Measurements from ENCODE around the gene HIGD1C.

The HIGD1C gene

DNA sequence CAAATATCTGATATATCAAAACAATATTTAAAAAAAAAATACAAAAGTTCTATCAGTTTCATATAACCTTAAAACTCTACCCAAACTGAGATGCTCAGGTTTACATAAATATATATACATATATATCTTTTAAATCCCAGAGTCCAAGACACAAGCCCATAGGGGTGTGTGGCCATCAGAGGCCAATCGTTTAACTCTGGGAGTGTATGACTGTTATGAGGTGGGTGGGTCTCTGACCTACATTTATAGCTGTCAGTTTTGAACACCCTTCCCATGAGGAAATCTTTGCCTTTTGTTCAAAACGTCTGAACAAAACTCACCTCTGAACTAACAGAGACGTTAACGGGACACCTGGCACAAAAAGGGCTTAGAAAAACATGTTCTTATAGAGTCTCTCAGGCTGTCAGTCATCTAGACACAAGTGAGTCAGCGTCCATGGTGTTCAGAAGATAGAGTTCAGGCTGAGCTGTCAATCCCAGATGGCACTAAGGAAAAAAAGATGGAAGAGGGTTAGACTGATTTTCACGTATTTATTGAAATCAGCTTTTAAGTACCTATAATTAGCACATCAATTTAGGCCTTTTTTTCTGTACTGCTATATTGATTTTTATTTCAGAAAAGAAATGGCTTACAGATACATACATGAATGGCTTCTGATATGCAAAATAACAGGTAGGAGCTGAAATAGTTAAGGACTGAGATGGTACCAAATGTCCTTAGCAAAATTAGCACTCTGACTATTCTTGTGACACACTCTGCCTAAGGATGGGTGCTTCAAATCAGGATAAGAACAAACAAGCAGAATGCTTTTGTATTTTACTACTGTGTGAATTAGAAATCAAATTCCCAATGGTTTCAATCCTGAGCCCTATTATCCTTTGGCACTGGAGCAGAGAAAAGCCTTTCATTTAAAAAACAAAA is 29.2 kb downstream of the HIGD1C start:
- H3K4me3 Mint-ChIP-seq: no peak overlapping the region
- H3K27me3 Mint-ChIP-seq: no peaks in the 10 kb centered on the region
- H3K27ac Mint-ChIP-seq: no peak overlapping the region
- H3K9me3 Mint-ChIP-seq: no peaks in the 10 kb centered on the region
- H3K36me3 Mint-ChIP-seq (ENCODE audit: insufficient read depth): peaks cover 2% of the 10 kb centered on the region
- DNase-seq (no peak), ATAC-seq (replicated peaks) (no peak)
- peaks cover 0 to 6% of the 10 kb centered on the region in 2 donors for H3K4me1 Mint-ChIP-seq (ENCODE audit: low read depth in 2 of 2)

DNA sequence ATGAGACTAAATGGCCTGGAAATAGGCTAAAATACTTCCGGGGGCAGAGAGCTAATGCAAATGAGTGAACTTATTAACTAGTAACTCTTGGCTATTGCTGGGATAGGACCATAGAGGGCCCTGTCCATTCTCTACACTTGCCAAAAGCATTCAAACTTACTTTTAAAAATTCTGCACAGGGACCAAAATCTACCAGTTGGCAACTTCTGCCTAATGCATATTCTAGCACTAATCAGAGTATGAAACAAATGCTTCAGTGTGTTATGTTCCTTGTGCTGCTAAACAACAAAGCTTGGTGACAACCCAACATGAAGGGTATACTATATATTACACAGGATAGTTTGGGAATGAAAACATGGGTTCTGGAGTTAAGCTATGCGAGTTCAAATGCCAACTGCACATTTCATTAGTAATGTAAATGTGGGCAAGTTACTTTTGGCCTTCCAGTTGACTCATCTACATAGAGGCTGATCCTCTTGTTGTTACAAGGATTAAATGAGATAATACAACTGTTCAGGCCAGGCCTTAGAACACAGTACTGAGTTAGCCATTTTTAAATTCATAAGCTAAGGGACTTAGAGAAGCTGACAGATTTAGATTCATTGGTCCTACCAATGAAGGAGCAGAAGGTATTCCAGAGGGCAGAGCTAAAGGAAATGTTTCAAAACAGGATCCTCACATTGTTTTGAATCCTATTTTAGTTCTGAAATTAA is 32.4 kb downstream of the HIGD1C start:
- Mint-ChIP-seq H3K36me3 (ENCODE audit: insufficient read depth) (peaks cover 9% of the 10 kb centered on the region), H3K4me3 (no peak overlapping the region), H3K9me3 (no peaks in the 10 kb centered on the region), H3K27ac (peak overlapping the region; percentile 21 to 28), H3K4me1 (ENCODE audit: low read depth in 2 of 2) (no peaks in the 10 kb centered on the region), H3K27me3 (no peaks in the 10 kb centered on the region)
- DNase-seq (no peak), ATAC-seq (replicated peaks) (no peak)

DNA sequence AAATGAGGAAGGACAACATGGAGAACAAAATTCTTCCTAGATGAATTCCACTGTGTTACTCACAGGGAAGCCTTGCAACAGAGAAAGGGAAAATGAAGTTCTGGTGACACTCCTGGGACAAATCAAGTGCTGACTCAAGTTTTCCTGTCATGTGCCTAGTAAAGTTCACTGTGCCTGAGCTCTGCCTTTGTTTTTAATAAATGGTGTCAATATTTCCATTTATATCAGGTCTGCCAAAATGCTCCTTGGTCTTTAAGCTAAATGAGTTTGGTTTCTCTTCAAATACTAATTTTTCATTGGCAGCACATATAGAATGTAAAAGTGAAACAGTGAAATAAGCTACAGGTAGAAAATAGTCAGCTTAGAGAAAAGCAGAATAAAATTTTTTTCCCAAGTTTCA is 33.0 kb downstream of the HIGD1C start:
- no peaks in the 10 kb centered on the region for H3K9me3 Mint-ChIP-seq
- no peaks in the 10 kb centered on the region for H3K27me3 Mint-ChIP-seq
- no peak for ATAC-seq (replicated peaks)
- no peak overlapping the region for H3K4me3 Mint-ChIP-seq
- peak overlapping the region; percentile 21 to 28 for H3K27ac Mint-ChIP-seq
- peaks cover 11% of the 10 kb centered on the region for H3K36me3 Mint-ChIP-seq (ENCODE audit: insufficient read depth)
- no peaks in the 10 kb centered on the region for H3K4me1 Mint-ChIP-seq (ENCODE audit: low read depth in 2 of 2)
- no peak for DNase-seq

DNA sequence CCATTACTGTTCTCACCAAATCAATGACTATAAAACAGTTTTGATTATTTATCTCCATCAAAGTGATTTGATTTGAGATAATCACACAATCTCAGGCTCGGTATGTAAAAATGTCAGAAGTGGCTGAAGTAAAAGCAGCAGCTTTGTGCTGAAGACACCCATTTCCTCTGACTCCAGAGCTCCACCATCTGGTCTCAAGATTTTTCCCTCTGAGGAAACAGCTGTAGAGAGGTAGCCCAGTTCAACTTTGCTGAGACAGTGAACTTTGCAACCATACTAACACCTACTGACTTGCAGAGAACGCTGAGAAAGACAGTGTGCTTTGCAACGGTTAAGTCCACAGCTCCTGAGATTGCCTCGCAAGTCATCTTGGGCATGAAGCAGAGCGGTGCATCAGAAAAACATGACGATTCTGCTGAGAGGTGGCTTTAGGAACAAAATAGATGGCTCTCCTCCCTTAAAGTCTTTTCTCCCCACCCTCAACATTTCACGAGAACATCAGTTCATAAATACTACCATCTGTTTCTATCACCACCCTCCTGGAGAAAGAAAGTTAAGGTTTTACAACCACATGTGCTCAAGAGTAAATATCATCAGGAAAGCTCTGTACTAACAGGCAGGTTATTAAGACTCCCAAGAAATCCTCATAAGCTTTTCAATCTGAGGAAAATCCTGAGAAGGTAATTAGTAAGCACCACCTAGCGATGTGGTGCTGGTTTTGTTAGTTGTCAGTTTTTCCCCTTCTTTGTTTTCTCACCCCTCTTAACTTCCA is 34.8 kb downstream of the HIGD1C start:
- Mint-ChIP-seq H3K36me3 (ENCODE audit: insufficient read depth) (peaks cover 22% of the 10 kb centered on the region), H3K4me1 (ENCODE audit: low read depth in 2 of 2) (no peaks in the 10 kb centered on the region), H3K9me3 (no peaks in the 10 kb centered on the region), H3K27me3 (no peaks in the 10 kb centered on the region), H3K27ac (peak overlapping the region in 1 of 2 donors; percentile 22), H3K4me3 (no peak overlapping the region)
- DNase-seq (peak in 2 of 3 experiments; percentile 5 to 13), ATAC-seq (replicated peaks) (peak; percentile 53)

DNA sequence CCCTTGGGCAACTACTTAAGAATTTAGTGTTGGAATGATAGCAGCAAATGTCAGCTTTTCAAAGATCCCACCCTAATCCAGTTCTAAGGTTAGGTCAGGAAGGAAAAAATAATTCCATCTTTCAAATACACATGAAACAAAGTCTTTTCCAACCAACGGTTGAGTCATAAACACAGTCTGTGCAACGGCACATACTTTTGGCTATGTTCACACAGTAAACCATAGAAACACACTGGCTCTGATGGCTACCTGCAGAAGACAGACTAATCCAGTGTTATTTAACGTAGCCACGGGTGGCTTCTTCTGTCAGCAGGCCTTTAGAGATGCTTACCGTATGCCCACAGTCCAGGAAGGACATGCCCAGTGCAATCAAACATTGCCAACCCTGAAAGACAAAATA is 35.7 kb downstream of the HIGD1C start:
- no peak for ATAC-seq (replicated peaks)
- no peak for DNase-seq
- Mint-ChIP-seq H3K4me3 (no peak overlapping the region), H3K27ac (no peak overlapping the region), H3K27me3 (no peaks in the 10 kb centered on the region), H3K9me3 (no peaks in the 10 kb centered on the region), H3K4me1 (ENCODE audit: low read depth in 2 of 2) (no peaks in the 10 kb centered on the region), H3K36me3 (ENCODE audit: insufficient read depth) (peaks cover 26% of the 10 kb centered on the region)

DNA sequence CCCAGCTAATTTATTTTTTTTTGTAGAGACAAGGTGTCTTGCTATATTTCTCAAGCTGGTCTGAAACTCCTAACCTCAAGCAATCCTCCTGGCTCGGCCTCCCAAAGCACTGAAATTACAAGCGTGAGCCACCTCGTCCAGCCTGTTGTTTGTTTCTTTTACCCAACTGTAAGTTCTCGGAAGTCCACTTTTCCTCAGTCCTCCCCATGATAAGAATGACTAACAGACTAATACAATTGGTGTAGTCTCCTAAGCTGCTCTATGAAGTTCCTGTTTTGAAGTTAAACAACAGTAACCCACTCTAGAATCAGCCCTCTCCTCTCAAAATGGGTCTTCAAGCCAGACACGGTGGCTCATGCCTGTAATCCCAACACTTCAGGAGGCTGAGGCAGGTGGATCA is 36.5 kb downstream of the HIGD1C start:
- Mint-ChIP-seq H3K4me1 (ENCODE audit: low read depth in 2 of 2) (no peaks in the 10 kb centered on the region), H3K36me3 (ENCODE audit: insufficient read depth) (peaks cover 34% of the 10 kb centered on the region), H3K27ac (peak overlapping the region in 1 of 2 donors; percentile 56), H3K9me3 (no peaks in the 10 kb centered on the region), H3K27me3 (no peaks in the 10 kb centered on the region), H3K4me3 (no peak overlapping the region)
- ATAC-seq (replicated peaks) (no peak), DNase-seq (no peak)

DNA sequence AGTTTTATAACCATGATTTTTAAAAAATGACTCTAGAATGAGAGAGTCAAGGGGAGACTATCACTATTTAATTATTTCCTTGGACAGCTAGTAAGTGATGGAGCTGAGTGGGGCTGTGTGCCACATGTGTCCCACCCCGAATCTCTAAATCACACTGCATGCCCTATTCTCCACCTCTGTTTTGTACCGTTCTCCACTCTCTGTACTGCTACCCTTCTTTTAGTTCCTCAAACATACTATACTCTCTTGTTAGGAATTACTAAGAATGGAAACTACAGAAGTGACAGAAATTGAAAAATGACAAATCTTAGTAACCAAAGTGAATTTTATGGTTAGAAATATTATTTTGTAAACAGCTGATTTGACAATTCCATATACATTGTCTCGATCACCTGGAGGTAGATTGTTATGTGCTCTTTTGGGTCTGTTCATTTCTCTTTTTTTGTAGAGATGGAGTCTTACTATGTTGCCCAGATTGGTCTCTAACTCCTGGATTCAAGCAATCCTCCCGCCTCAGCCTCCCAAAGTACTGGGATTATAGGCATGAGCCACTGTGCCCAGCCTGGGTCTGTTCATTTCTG is 37.9 kb downstream of the HIGD1C start:
- Mint-ChIP-seq H3K9me3 (no peaks in the 10 kb centered on the region), H3K4me1 (ENCODE audit: low read depth in 2 of 2) (no peaks in the 10 kb centered on the region), H3K36me3 (ENCODE audit: insufficient read depth) (peaks cover 41% of the 10 kb centered on the region), H3K4me3 (no peak overlapping the region), H3K27ac (peak overlapping the region in 1 of 2 donors; percentile 39), H3K27me3 (no peaks in the 10 kb centered on the region)
- DNase-seq (no peak), ATAC-seq (replicated peaks) (no peak)

DNA sequence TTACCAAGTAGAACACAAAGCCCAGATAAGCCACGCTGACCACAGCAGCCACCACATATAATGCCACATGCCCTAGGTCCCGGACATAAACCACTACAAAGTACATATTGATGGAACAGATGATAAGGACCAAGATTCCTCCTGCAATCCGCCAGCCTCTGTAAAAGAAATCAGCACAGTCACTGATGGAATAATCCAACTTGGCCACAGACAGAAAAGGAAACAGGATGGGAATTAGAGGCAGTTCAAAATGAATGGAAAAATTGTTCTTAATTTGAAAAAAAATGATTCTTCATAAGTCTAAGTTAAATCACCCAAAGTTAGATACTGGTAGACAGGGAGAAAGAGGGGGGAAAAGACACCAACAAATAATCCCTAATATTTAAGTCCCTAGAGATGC is 38.4 kb downstream of the HIGD1C start:
- no peak for DNase-seq
- Mint-ChIP-seq H3K4me3 (no peak overlapping the region), H3K27me3 (no peaks in the 10 kb centered on the region), H3K4me1 (ENCODE audit: low read depth in 2 of 2) (no peaks in the 10 kb centered on the region), H3K27ac (peak overlapping the region in 1 of 2 donors; percentile 39), H3K36me3 (ENCODE audit: insufficient read depth) (peaks cover 45% of the 10 kb centered on the region), H3K9me3 (no peaks in the 10 kb centered on the region)
- no peak for ATAC-seq (replicated peaks)

DNA sequence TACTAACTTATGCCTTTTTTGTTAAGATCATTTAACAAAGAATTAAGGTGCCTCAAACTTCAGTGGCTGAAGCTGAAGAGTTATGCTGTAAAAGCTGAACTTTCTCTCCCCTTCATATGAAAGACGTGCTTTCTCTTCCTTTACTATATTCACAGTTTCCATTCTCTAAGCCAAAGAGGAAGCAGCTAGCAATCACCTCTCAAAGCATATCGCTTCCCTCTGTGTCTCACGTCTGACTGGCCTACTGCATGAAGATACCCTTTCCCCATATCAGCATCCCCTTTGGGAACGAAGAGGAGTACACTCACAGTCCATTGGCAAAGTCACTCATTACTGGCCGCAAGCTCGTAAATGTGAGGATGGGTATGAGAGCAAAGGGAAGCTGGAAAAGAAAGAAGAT is 38.9 kb downstream of the HIGD1C start:
- Mint-ChIP-seq H3K27me3 (no peaks in the 10 kb centered on the region), H3K36me3 (ENCODE audit: insufficient read depth) (peaks cover 50% of the 10 kb centered on the region), H3K9me3 (no peaks in the 10 kb centered on the region), H3K4me1 (ENCODE audit: low read depth in 2 of 2) (no peaks in the 10 kb centered on the region), H3K27ac (no peak overlapping the region), H3K4me3 (no peak overlapping the region)
- DNase-seq (no peak), ATAC-seq (replicated peaks) (no peak)

DNA sequence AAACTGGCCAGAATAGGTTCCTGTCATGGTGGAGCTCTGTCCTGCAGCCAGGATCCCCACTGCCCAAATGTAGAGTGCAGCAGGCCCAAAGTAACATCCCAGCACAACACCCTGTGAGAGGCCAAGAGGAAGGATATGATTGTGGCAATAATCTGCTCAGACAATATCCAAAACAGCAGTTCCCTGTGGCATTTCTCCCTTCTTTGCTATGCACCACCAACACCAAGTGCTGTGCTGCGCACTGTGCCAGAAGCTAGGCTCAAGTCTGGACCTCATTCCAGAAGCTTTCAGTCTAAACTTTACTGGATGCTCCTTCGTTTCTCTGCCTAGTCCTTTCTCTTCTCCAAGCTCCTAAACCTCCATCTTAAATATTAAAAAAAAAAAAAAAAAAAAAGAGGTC is 40.5 kb downstream of the HIGD1C start:
- Mint-ChIP-seq H3K27me3 (no peaks in the 10 kb centered on the region), H3K4me3 (no peak overlapping the region), H3K9me3 (no peaks in the 10 kb centered on the region), H3K4me1 (ENCODE audit: low read depth in 2 of 2) (no peaks in the 10 kb centered on the region), H3K36me3 (ENCODE audit: insufficient read depth) (peaks cover 61% of the 10 kb centered on the region), H3K27ac (no peak overlapping the region)
- DNase-seq: no peak
- ATAC-seq (replicated peaks): no peak

DNA sequence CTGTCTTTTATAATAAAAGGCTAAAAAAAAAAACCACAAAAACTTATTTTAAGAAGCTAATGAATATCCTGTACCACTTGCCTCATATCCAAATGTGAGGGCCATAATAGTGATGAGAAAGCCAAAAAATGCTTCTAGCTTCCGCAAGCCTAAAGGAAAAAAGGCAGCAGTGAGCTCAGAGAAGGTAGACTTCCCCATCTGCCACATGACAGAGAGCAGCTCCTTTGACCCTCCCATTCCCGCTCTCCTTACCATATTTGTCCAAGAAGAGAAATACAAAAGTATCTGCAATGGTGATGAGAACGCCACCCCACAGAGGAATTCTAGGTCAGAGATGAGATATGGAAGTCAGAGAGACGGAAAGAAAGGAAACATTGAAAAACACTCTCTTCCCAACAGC is 46.7 kb downstream of the HIGD1C start:
- Mint-ChIP-seq H3K27ac (no peak overlapping the region), H3K9me3 (no peaks in the 10 kb centered on the region), H3K4me3 (no peak overlapping the region), H3K27me3 (no peaks in the 10 kb centered on the region), H3K36me3 (ENCODE audit: insufficient read depth) (peaks cover 64% of the 10 kb centered on the region), H3K4me1 (ENCODE audit: low read depth in 2 of 2) (no peaks in the 10 kb centered on the region)
- DNase-seq (no peak), ATAC-seq (replicated peaks) (no peak)

DNA sequence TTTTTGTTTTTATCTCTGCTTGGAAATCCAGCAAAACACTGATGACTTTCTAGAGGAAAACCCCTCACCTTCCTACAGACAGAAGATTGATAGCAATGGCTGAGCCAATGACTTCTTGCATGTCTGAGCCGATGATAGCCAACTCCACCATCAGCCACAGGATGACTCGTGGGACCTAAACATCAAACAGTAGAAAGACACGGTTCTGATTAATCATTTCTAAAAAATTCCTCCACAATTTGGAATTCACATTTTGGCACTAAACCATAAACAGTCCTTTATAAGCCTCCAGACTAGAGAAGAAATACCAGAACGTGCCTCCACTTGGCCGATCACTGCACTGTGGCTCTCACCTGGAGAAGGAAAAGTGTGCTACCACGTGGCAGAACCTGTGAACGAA is 47.9 kb downstream of the HIGD1C start:
- Mint-ChIP-seq H3K27ac (peak overlapping the region in 1 of 2 donors; percentile 15), H3K9me3 (no peaks in the 10 kb centered on the region), H3K4me1 (ENCODE audit: low read depth in 2 of 2) (no peaks in the 10 kb centered on the region), H3K4me3 (no peak overlapping the region), H3K27me3 (no peaks in the 10 kb centered on the region), H3K36me3 (ENCODE audit: insufficient read depth) (peaks cover 65% of the 10 kb centered on the region)
- ATAC-seq (replicated peaks) (no peak), DNase-seq (no peak)

DNA sequence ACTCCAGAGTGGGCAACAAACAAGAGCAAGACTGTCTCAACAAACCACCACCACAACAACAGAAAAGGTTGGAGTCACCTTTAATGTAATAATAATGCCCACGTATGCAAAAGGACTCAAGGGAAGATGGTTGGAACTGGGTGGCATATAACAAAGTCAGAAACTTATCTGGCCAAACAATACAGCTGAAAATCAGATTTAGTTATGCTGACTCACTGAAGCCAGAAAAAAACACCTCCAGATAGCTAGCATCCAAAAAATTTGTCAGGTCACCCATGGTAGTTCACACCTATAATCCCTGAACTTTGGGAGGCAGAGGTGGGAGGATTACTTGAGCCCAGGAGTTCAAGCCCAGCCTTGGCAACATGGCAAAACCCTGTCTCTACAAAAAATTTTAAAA is 49.5 kb downstream of the HIGD1C start:
- H3K36me3 Mint-ChIP-seq (ENCODE audit: insufficient read depth): peaks cover 61% of the 10 kb centered on the region
- no peak overlapping the region for H3K27ac Mint-ChIP-seq
- H3K4me3 Mint-ChIP-seq: no peak overlapping the region
- no peaks in the 10 kb centered on the region for H3K4me1 Mint-ChIP-seq (ENCODE audit: low read depth in 2 of 2)
- H3K27me3 Mint-ChIP-seq: no peaks in the 10 kb centered on the region
- no peak for ATAC-seq (replicated peaks)
- H3K9me3 Mint-ChIP-seq: no peaks in the 10 kb centered on the region
- DNase-seq: no peak

Data from effector memory CD8-positive, alpha-beta T cell (primary cell).